Esophagus squamous epithelium (tissue), 5 donors: ENCODE results near the gene TEKT1. TPM values are rescaled to one million over a fixed set of nuclear protein-coding genes. Genes with fewer than 3 reads are reported as not detected.
A peak's percentile ranks its signal among the peaks of the same experiment; 100 is the strongest.

Experiments used
- DNase-seq: peaks from one replicate; lab custom pipeline; 2025; lab: John Stamatoyannopoulos, UW
- H3K27ac ChIP-seq, 4 donors: fragments of 200-600 bp; sonication (generic); one replicate each; pipeline ENCODE4 v1.5.1; 2016 to 2019; ENCODE audit warnings: mild to moderate bottlenecking in 1 of 4
- H3K27me3 ChIP-seq, 4 donors: fragments of 200-600 bp; sonication (generic); 1 replicate in 3 of 4; 2 replicates in 1 of 4; pipeline versions ENCODE4 v1.5.1 to v1.6.0; 2017 to 2021; ENCODE audit warnings: antibody characterized with exemption in 1 of 4
- H3K36me3 ChIP-seq, 3 donors: fragments of 200-600 bp; sonication (generic); one replicate each; pipeline ENCODE4 v1.5.1; 2016 to 2019
- H3K4me1 ChIP-seq, 3 donors: fragments of 200-600 bp; sonication (generic); one replicate each; pipeline ENCODE4 v1.5.1; 2017 to 2019
- H3K4me3 ChIP-seq, 4 donors: fragments of 200-600 bp; sonication (generic); 1 replicate in 3 of 4; 2 replicates in 1 of 4; pipeline ENCODE4 v1.5.1; 2016 to 2019; ENCODE audit warnings: mild to moderate bottlenecking in 2 of 4, moderate library complexity in 1 of 4
- H3K9me3 ChIP-seq, 3 donors: fragments of 200-600 bp; sonication (generic); one replicate each; pipeline ENCODE4 v1.5.1; 2016 to 2019
- POLR2A ChIP-seq, 4 donors: fragments of 450-650 bp; IDR thresholded peaks; one replicate each; pipeline ENCODE4 v1.6.1; 2017; ENCODE audit warnings: antibody characterized with exemption in 4 of 4, mild to moderate bottlenecking in 4 of 4, moderate library complexity in 3 of 4
- WGBS, 2 donors: methylation state at CpG; one replicate each; pipeline ENCODE4 v1.1.5; 2018; 5-methylcytosine and 5-hydroxymethylcytosine counted together
- intact Hi-C: fragments of 100-400 bp; cut with DNase I; formaldehyde crosslinking; loops from one replicate; pipeline ENCODE4 v1.15.0; 2022
- total RNA-seq, 4 donors: library from RNA; depleted of rRNA; stranded (reverse); fragments of >200 nt; gene quantifications; one replicate each; pipeline ENCODE4 v1.1.0, GENCODE V29; 2016
- TF ChIP-seq, protein P1 (sequence below), 6 experiments: fragments of 450-650 bp in 4 of 6; fragments of 200-600 bp in 2 of 6; sonication (generic) in 2 of 6; IDR thresholded peaks; one replicate each; pipeline ENCODE4 v1.5.1; 2016 to 2019; ENCODE audit warnings: antibody characterized with exemption in 6 of 6, mild to moderate bottlenecking in 4 of 6, moderate library complexity in 4 of 6
- donor health status: DM: yes; HTN: yes; CAD: no.

The TEKT1 gene
- total RNA-seq, 4 donors from 2014 or later, result not detected

DNA sequence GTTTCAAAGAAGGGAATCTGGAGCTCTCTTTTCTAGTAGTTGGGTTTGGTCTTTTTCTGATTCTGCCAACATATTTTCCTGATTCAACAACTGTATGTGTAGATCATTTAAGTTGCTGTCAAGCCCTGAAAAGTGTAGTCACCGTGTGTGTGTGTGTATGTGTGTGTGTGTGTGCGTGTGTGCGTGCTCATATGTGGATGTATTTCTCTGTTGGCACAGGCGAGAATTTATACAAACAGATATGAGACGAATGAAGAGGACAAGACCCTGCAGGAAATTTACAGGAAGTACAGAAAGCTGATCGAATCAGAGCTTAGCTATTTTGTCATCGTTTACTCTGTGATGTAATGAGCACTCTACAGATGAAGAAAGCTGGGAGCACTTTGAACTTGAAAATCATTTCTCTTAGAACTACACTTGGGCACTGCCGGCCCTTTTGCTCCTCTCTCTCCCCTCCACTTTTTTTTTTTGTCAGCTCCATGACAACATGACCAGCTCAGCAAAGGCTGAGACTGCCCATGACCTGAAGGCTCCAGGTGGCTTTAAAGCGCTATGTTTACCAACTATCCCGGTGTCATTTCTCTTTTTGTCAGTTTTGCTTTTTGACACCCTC, 44.3 kb downstream of the TEKT1 start:
- Histone ChIP-seq H3K36me3 (no peaks in the 10 kb centered on the region), H3K27ac (peak overlapping the region in 3 of 4 donors; percentile 51 to 76 (median 54)), H3K4me1 (peaks cover 0 to 41% (median 0%) of the 10 kb centered on the region in 3 donors), H3K9me3 (no peaks in the 10 kb centered on the region), H3K27me3 (peaks cover 0 to 6% (median 0%) of the 10 kb centered on the region in 4 donors), H3K4me3 (peak overlapping the region in 3 of 4 donors; percentile 20 to 35 (median 23))
- no peak for DNase-seq
- TF ChIP-seq, protein P1, sequence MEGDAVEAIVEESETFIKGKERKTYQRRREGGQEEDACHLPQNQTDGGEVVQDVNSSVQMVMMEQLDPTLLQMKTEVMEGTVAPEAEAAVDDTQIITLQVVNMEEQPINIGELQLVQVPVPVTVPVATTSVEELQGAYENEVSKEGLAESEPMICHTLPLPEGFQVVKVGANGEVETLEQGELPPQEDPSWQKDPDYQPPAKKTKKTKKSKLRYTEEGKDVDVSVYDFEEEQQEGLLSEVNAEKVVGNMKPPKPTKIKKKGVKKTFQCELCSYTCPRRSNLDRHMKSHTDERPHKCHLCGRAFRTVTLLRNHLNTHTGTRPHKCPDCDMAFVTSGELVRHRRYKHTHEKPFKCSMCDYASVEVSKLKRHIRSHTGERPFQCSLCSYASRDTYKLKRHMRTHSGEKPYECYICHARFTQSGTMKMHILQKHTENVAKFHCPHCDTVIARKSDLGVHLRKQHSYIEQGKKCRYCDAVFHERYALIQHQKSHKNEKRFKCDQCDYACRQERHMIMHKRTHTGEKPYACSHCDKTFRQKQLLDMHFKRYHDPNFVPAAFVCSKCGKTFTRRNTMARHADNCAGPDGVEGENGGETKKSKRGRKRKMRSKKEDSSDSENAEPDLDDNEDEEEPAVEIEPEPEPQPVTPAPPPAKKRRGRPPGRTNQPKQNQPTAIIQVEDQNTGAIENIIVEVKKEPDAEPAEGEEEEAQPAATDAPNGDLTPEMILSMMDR (IDR thresholded peaks at IDR 0.05), result no peak
- TF ChIP-seq POLR2A (IDR thresholded peaks at IDR 0.05), result no peak
- 19 to 21% methylated on average over 10 of the region's 10 CpGs for WGBS, 2 donors
- intact Hi-C loops, result no loop called here

DNA sequence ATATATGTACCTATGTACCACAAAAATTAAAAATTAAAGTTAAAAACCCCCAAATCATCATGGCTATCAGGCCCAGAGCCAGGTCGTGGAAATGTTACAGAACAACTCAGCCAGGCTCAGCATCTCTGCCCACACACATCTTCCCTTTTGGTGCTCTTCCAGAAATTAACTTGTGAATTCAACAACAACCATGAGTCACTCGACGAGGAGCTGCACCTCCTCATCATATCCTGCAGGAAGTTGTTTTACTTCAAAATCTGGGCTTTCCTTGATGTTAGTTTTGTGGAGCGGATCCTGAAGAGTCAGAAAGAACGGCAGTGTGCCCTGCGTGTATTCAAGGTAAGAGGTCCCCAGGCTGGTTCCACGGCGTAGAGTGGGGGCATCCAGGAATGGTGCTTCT, 44.9 kb downstream of the TEKT1 start:
- H3K4me3 ChIP-seq, result peak overlapping the region in 3 of 4 donors; percentile 20 to 35 (median 23)

DNA sequence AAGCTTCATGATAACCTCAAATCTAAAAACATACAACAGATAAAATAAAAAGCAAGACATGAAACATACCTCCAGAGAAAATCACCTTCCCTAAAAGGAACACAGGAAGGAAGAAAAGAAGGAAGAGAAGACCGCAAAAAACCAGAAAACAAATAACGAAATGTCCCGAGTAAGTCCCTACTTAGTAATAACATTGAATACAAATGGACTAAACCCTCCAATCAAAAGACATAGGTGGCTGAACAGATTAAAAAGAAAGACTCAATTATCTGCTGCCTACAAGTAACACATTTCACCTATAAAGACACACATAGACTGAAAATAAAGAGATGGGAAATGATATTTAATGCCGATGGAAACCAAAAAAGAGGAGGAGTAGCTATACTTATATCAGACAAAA, 49.3 kb downstream of the TEKT1 start:
- Histone ChIP-seq H3K4me1 (peaks cover 0 to 10% (median 0%) of the 10 kb centered on the region in 3 donors), H3K9me3 (no peaks in the 10 kb centered on the region), H3K36me3 (no peaks in the 10 kb centered on the region), H3K4me3 (no peak overlapping the region), H3K27ac (no peak overlapping the region), H3K27me3 (peaks cover 0 to 31% (median 0%) of the 10 kb centered on the region in 4 donors)
- WGBS, 2 donors, result 76 to 90% methylated on average over 4 of the region's 4 CpGs
- DNase-seq, result no peak
- intact Hi-C loops, result no loop called here
- TF ChIP-seq, protein P1 (IDR thresholded peaks at IDR 0.05), result no peak
- no peak for TF ChIP-seq POLR2A (IDR thresholded peaks at IDR 0.05)

More for the DNA sequence above, 44.9 kb downstream of the TEKT1 start:
- TF ChIP-seq, protein P1 (IDR thresholded peaks at IDR 0.05), result peak in 3 of 6 experiments; percentile 13 to 48 (median 15)
- TF ChIP-seq POLR2A (IDR thresholded peaks at IDR 0.05), result no peak
- Histone ChIP-seq H3K36me3 (no peaks in the 10 kb centered on the region), H3K9me3 (no peaks in the 10 kb centered on the region), H3K4me1 (peaks cover 0 to 41% (median 0%) of the 10 kb centered on the region in 3 donors), H3K27ac (peak overlapping the region in 3 of 4 donors; percentile 51 to 76 (median 54)), H3K27me3 (peaks cover 0 to 3% (median 0%) of the 10 kb centered on the region in 4 donors)
- intact Hi-C loops, result no loop called here
- 42 to 50% methylated on average over 7 to 8 of the region's 8 CpGs for WGBS, 2 donors
- no peak for DNase-seq

DNA sequence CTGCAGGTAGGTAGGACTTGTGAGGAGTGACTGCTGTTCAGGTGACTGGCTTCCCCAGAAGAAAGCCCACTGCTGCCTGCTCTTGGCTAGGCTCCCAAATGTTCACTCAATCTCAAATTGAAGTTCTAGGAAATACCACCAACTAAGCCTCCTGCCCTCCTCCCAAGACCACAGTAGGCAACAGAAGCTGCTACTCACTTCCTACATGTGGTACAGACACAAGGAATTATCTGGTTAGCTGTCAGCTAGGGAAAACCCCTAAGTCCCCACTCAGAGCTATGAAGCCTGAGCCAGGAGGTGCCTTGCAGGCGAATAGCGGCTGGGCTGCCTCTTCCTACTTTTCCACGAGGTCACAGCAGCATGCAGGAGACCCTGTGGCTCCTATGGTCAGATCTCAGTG, 50.6 kb downstream of the TEKT1 start:
- WGBS, 2 donors, result 47% methylated on average over 3 of the region's 3 CpGs; no CpG with 5 or more reads in 1 of the 2 donors
- no peak for TF ChIP-seq POLR2A (IDR thresholded peaks at IDR 0.05)
- TF ChIP-seq, protein P1 (IDR thresholded peaks at IDR 0.05), result no peak
- Histone ChIP-seq H3K27me3 (peaks cover 0 to 44% (median 0%) of the 10 kb centered on the region in 4 donors), H3K27ac (no peak overlapping the region), H3K9me3 (no peaks in the 10 kb centered on the region), H3K4me3 (no peak overlapping the region), H3K36me3 (no peaks in the 10 kb centered on the region), H3K4me1 (peaks cover 0 to 8% (median 6%) of the 10 kb centered on the region in 3 donors)
- intact Hi-C loops, result no loop called here
- DNase-seq, result no peak

DNA sequence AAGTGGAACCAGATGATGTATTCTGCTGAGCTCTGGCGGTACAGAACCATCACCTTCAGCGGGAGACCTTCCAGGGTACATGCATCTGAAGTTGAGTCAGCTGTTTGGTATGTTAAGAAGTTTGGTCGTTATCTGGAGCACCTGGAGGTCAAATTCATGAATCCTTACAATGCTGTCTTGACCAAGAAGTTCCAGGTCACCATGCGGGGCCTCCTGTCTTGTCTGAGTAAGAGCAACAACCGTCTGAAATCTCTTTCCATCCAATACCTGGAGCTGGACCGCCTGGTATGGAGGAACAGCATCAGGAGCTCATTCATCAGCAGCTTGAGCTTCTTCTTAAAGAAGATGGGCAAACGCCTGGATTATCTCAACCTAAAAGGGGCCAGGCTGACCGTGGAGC, 51.5 kb downstream of the TEKT1 start:
- intact Hi-C loops, result no loop called here
- Histone ChIP-seq H3K4me1 (peaks cover 0 to 13% (median 6%) of the 10 kb centered on the region in 3 donors), H3K27ac (no peak overlapping the region), H3K36me3 (no peaks in the 10 kb centered on the region), H3K4me3 (no peak overlapping the region), H3K9me3 (peaks cover 0 to under 1% (median 0%) of the 10 kb centered on the region in 3 donors), H3K27me3 (peaks cover 0 to 50% (median 0%) of the 10 kb centered on the region in 4 donors)
- no peak for DNase-seq
- TF ChIP-seq POLR2A (IDR thresholded peaks at IDR 0.05), result no peak
- TF ChIP-seq, protein P1 (IDR thresholded peaks at IDR 0.05), result no peak
- WGBS, 2 donors, result 75 to 78% methylated on average over 5 to 6 of the region's 8 CpGs
